ENCODE data around the gene MAZ. TPM values are rescaled to one million over a fixed set of nuclear protein-coding genes. Genes with fewer than 3 reads are reported as not detected.

The MAZ gene
- total RNA-seq, 4 donors from 2014 or later = 80.4 to 132 (median 107) TPM

DNA sequence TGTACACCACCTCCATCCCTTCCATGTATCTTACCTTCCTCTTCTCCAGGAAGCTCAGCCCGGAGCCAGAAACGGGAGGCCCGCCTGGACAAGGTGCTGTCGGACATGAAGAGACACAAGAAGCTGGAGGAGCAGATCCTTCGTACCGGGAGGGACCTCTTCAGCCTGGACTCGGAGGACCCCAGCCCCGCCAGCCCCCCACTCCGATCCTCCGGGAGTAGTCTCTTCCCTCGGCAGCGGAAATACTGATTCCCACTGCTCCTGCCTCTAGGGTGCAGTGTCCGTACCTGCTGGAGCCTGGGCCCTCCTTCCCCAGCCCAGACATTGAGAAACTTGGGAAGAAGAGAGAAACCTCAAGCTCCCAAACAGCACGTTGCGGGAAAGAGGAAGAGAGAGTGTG lies 13.2 kb downstream of the MAZ start:
- Histone ChIP-seq H3K9me3 (no peaks in the 10 kb centered on the region), H3K4me1 (peaks cover 40 to 70% of the 10 kb centered on the region in 2 donors), H3K36me3 (peaks cover 0 to 4% of the 10 kb centered on the region in 2 donors), H3K27ac (peak overlapping the region in 1 of 3 donors; percentile 89), H3K4me3 (replicated peaks in 1 of 3) (no peak overlapping the region), H3K27me3 (no peaks in the 10 kb centered on the region)
- WGBS, 2 donors = 83 to 92% methylated on average over 10 to 15 of the region's 15 CpGs
- DNase-seq = no peak
- intact Hi-C loops (cut with DNase I) = loop anchor here (5.0 to 10.0 kb wide), 2 partner anchors 105 to 117 kb away; partner anchors contain the start of gene KCTD13
- TF ChIP-seq, protein P1, sequence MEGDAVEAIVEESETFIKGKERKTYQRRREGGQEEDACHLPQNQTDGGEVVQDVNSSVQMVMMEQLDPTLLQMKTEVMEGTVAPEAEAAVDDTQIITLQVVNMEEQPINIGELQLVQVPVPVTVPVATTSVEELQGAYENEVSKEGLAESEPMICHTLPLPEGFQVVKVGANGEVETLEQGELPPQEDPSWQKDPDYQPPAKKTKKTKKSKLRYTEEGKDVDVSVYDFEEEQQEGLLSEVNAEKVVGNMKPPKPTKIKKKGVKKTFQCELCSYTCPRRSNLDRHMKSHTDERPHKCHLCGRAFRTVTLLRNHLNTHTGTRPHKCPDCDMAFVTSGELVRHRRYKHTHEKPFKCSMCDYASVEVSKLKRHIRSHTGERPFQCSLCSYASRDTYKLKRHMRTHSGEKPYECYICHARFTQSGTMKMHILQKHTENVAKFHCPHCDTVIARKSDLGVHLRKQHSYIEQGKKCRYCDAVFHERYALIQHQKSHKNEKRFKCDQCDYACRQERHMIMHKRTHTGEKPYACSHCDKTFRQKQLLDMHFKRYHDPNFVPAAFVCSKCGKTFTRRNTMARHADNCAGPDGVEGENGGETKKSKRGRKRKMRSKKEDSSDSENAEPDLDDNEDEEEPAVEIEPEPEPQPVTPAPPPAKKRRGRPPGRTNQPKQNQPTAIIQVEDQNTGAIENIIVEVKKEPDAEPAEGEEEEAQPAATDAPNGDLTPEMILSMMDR (IDR thresholded peaks at IDR 0.05) = no peak
- TF ChIP-seq POLR2A (IDR thresholded peaks at IDR 0.05) = no peak

DNA sequence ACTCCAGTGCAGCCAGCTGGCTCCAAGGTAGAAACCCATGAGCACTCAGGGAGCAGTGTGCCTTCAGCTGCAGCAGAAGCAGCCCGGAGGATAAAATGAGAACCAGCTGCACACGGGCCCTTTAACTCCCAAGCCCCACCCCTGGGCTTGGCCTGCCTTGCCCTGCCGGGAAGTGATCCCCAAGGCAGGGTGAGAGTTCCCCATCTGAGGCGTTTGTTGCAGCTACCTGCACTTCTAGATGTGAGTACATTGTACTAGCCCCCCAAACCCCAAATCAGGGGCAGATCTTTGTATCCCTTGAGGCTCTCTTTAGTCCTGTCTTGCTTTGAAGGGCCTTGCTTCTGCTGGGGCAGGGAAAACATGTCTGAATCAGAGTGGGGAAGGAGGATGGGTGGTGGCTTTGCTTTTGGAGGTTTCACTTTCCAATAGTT lies 14.0 kb downstream of the MAZ start, which contains the start of gene MVP:
Gene MVP, plus strand, starts transcription at position 192 of the 431 bp plus-strand sequence. CDS start 10,088 bp downstream, outside the sequence.
- peaks cover 41 to 73% of the 10 kb centered on the region in 2 donors for H3K4me1 ChIP-seq
- 0 to 2% methylated on average over 4 of the region's 4 CpGs for WGBS, 2 donors
- TF ChIP-seq, protein P1 (IDR thresholded peaks at IDR 0.05) = peak in 1 of 6 experiments; percentile 3
- TF ChIP-seq POLR2A (IDR thresholded peaks at IDR 0.05) = peak in 1 of 2 donors; percentile 34
- intact Hi-C loops (cut with DNase I) = no loop called here
- peak; percentile 72 to 76 for DNase-seq
- H3K9me3 ChIP-seq = no peaks in the 10 kb centered on the region
- H3K36me3 ChIP-seq = peaks cover 0 to 4% of the 10 kb centered on the region in 2 donors
- peak within 1 kb of the TSS; percentile 83 to 89 (median 86) for H3K27ac ChIP-seq
- H3K27me3 ChIP-seq = no peaks in the 10 kb centered on the region
- H3K4me3 ChIP-seq (replicated peaks in 1 of 3) = peak within 1 kb of the TSS in 2 of 3 donors; percentile 54 to 60

DNA sequence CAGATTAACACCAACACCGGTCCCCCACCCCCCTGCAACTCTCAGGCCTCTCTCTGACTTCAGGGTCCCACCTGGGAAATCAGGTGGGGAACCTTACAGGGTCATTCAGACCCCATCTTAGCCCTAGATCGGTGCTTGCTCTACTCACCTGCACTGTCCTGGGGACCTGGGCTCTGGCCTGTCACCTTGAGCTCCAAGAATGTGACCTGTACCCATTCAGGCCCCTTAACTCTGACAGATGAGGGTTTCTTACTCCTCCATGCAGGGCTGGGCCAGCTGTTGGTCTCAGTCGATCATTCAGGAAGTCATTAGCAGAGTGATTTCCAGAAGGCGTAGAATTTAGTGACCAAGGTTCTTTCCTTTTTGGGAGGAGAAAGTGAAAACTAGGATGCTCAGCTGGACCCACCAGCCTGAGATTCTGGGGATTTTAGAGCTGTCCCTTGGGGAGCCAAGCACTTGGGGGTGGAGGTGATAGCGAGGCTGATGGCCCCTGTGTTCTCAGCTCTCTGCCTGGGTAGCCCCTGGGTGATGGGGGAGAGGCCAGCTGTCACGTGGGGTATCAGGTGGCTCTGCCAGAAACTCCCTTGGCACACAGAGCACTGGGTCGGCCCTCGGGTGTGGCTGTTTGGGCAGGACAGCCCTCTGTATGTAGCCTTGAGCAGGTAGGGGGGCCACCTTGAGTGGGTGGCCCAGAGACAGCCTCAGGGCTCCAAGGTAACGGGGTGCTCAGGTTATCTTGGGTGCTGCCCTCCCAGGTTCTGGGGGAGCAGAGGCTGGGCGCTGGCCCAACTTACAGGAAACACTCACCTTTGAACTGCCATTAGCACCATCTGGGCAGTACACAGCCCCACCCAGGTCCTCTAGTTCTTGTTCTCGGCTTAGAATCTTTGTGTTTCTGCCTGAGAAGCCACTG lies 14.7 kb downstream of the MAZ start:
- intact Hi-C loops (cut with DNase I) = no loop called here
- Histone ChIP-seq H3K27me3 (no peaks in the 10 kb centered on the region), H3K27ac (peak overlapping the region; percentile 83 to 89 (median 86)), H3K9me3 (no peaks in the 10 kb centered on the region), H3K4me3 (replicated peaks in 1 of 3) (peak overlapping the region in 2 of 3 donors; percentile 54 to 60), H3K4me1 (peaks cover 46 to 79% of the 10 kb centered on the region in 2 donors), H3K36me3 (peaks cover 0 to 4% of the 10 kb centered on the region in 2 donors)
- TF ChIP-seq POLR2A (IDR thresholded peaks at IDR 0.05) = peak in 1 of 2 donors; percentile 15
- TF ChIP-seq, protein P1 (IDR thresholded peaks at IDR 0.05) = no peak
- DNase-seq = peak; percentile 58 to 70
- WGBS, 2 donors = 25 to 38% methylated on average over 7 to 11 of the region's 11 CpGs

DNA sequence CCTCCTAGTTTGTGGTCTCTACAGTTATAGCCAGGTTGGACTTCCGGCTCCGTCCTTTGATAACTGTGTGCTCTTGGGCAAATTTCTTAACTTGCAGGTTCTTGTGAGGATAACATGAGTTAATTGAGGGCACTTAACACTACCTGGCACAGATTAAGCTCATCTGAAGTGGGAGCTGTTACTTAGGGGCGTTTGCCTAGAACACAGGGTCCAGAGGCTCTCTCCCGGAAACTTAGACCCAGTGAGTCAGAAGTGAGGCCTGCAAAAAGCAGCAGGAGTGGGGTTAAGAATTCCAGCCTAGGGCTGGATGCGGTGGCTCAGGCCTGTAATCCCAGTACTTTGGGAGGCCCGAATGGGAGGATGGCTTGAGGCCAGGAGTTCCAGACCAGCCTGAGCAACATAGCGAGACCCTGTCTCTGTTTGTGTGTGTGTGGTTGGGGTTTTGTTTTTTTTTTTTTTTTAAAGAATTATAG lies 15.3 kb downstream of the MAZ start:
- Histone ChIP-seq H3K36me3 (peaks cover 0 to 4% of the 10 kb centered on the region in 2 donors), H3K27me3 (no peaks in the 10 kb centered on the region), H3K4me1 (peaks cover 46 to 82% of the 10 kb centered on the region in 2 donors), H3K27ac (peak overlapping the region; percentile 83 to 89 (median 86)), H3K9me3 (no peaks in the 10 kb centered on the region), H3K4me3 (replicated peaks in 1 of 3) (peak overlapping the region in 1 of 3 donors; percentile 60)
- TF ChIP-seq, protein P1 (IDR thresholded peaks at IDR 0.05) = no peak
- TF ChIP-seq POLR2A (IDR thresholded peaks at IDR 0.05) = no peak
- WGBS, 2 donors = 32 to 60% methylated on average over 7 of the region's 7 CpGs
- intact Hi-C loops (cut with DNase I) = no loop called here
- DNase-seq = peak in 1 of 2 donors; percentile 24

Measured in thyroid gland (tissue), 4 donors.